Medulla oblongata (tissue), 1 donor: ENCODE results near the gene NRM.
"Not testable (repeated sequence)": the region's sequence is repeated elsewhere in the genome, so short reads cannot be mapped to it uniquely, and the experiment has no call there.

Experiments
- DNase-seq: peaks from one replicate; pipeline ENCODE4 v3.0.0-alpha.2; 2015; ENCODE audit errors: extremely low spot score

NRM gene

GRCh38 chr6:30720738-30721197 lies 30.0 kb upstream of the NRM start:
- DNase-seq, result peak; percentile 66

GRCh38 chr6:30719791-30720737 lies 29.3 kb upstream of the NRM start, which contains the start of gene TUBB:
Gene TUBB (plus strand): TSS chr6:30720352. CDS start chr6:30720507, 155 bp downstream.
- peak; percentile 99 for DNase-seq

GRCh38 chr6:30719356-30719755 lies 28.6 kb upstream of the NRM start:
- no peak for DNase-seq

DNA sequence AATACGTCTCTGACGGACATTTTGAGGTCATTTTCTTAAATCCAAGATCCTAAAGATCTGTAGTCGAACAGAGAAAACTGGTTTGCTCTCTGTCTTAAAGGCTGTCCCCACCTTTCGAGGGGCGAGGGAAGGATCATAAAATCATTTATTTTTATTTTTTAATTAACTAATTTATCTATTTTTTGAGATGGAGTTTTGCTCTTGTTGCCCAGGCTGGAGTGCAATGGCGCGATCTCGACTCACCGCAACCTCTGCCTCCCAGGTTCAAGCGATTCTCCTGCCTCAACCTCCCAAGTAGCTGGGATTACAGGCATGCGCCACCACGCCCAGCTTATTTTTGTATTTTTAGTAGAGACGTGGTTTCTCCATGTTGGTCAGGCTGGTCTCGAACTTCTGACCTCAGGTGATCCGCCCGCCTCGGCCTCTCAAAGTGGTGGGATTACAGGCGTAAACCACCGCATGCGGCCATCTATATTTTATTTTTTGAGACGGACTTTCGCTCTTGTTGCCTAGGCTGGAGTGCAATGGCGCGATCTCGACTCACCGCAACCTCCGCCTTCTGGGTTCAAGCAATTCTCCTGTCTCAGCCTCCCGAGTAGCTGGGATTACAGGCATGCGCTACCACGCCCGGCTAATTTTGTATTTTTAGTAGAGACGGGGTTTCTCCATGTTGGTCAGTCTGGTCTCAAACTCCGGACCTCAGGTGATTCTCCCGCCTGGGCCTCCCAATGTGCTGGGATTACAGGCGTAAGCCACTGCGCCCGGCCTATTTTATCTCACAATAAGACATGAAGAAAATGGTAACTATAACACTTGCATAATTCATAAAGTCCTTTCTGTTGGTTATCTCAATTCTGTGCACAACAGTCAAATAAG lies 27.3 kb upstream of the NRM start:
- not testable (repeated sequence) for DNase-seq

DNA sequence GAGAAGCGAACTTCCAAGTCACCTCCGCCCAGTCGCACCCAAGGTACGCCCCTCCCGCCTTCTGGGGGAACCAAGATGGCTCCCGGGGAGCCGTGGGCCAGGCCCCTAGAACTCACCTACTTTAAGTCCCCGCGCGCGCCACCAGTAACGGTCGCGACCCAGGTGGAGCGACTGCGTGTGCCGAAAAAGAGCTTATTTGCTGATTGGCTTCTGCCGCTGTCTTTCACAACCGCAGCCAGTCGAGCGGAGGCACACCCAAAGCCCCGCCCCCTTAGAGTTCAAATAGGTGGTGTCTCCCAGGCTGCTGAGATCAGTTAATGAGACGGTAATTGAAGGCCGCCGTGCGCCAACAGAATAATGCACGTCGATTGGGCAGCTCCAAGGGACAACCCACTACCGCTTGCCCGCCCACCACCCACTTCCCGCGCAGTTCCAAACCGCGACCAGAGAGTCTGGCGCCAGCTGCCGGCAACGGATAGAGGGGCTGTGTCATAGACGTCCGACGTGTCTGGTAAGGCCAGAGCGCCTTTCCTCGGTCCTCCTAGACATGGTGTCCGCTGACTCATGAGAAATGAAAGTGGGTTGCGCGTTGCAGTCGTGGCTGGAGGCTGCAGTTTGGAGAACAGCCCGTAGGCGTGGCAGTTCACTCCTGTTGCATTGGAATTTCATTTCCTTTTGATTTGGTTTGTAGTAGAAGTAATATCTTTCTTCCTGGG lies 26.5 kb upstream of the NRM start, which contains the start of gene MDC1:
Gene MDC1 (minus strand): TSS at position 153 of the 716 bp plus-strand sequence. CDS start 2,106 bp downstream, outside the sequence.
- peak; percentile 100 for DNase-seq

DNA sequence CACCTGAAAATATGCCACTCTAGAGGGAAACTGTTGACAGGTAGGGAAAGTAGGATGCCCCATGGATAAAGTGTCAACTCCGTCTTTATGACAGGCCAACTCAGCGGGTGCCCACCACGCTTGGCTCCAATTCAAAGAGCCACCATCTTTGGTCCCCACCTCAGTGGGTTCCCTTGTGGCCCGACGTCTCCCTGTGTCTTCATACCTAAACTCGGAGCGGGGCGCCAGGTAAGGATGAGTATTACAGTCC lies 26.0 kb upstream of the NRM start:
- no peak for DNase-seq

DNA sequence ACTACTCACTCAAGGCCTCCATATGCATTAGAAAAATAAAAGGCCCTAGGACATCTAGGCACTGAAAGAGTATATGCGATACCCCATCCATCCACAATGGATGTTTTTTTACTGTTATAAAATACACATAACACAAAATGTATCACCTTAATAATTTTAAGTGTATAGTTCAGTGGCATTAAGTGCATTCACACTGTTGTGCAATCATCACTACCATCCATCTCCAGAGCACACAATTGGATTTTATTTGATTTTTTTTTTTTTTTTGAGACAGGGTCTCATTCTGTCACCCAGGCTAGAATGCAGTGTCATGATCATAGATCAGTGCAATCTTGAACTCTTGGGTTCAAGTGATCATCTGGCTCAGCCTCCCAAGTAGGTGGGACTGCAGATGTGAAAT lies 23.5 kb upstream of the NRM start:
- DNase-seq, result no peak

GRCh38 chr6:30712441-30712945 lies 21.7 kb upstream of the NRM start:
- no peak for DNase-seq

DNA sequence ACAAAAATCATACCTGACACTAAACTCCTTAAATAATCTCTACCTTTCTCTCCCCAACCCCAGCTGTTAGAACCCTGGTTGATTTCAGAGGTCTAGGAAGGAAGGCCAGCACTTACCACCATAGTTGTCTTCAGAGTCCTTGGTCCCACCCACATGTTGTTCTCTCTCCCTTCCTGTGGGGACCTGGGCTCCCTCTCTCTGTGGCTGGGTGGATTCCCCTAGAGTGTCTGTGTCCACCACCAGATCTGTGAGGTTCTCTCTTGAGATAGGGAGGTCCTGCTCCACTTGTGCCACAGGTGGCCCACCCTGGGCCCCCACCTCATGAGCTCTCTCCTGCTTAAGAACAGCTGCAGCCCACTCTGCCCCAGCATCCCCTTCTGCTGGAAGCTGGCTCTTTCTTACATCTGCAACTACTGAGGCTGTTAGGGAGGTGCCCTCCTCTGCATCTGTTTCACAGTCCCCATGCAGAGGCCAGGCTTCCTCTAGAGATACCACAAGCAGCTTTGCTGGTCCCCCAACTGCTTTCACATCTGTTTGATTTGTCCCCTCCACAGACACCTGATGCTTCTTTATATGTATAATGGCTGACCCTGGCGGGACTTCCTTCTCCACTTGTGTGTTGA lies 21.1 kb upstream of the NRM start:
- DNase-seq, result no peak

DNA sequence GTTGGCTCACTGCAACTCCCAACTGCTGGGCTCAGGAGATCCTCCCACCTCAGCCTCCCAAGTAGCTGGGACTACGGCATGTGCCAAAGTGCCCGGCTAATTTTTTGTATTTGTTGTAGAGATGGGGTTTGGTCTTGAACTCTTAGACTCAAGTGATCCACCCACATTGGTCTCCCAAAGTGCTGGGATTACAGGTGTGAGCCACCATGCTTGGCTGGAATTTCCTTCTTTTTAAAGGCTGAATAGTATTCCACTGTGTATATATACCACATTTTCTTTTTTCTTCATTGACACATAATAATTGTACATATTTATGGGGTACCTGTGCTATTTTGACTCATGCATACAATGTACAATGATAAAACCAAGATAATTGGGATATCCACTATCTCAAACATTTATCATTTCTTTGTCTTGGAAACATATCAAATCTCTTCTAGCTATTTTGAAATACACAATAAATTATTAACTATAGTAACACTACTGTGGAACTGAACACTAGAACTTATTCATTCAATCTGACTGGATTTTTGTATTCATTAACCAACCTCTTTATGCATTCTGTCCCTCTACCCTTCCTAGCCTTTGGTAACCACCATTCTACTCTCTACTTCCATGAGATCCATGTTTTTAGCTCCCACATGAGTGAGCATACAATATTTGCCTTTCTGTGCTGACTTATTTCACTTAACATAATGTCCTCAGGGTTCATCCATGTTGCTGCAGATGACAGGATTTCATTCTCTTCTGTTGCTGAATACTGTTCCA lies 18.5 kb upstream of the NRM start:
- DNase-seq, result no peak

- DNase-seq, result no peak
Measured at GRCh38 chr6:30707281-30707850, 16.6 kb upstream of the NRM start.

DNA sequence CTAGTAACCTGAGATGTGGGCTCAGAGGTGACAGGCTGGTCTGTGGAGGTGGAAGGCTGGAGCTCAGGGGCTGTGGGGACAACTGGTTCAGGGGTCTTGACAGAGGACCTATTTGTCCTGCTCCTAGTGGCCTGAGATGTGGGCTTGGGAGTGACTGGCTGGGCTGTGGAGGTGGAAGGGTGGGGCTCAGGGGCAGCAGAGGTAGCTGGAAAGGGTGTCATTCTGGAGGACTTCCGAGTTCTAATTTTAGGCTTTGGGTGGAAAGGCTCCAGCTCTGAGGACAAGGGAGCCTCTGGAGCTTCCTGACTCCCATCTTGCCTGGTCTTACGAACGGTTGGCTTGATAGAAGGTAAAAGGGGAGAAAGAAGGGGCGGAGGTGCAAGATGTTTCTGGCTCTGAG lies 14.8 kb upstream of the NRM start:
- no peak for DNase-seq

DNA sequence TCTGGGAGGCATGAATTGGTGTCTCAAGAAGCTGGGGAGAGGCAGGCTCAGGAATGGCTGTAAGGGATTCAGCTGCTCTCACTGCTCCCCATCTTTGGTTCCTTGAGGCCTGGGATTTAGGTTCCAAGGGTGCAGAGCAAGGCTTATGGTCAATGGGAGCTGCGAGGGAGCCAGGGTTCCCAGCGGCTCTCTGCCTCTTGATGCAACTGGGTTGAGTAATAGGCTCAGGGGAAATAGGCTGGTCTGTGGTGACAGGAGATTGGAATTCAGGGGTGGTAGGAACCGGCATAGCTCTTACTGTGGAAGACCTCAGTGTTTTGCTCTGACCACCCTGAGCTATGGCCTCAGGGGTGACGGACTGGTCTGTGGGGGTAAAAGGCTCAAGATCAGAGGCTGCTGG lies 13.0 kb upstream of the NRM start:
- no peak for DNase-seq

- no peak for DNase-seq
Measured at GRCh38 chr6:30703011-30703410, 12.2 kb upstream of the NRM start.

- no peak for DNase-seq
Measured at GRCh38 chr6:30700340-30700739, 9.6 kb upstream of the NRM start.

GRCh38 chr6:30696432-30696831 lies 5.6 kb upstream of the NRM start:
- no peak for DNase-seq

DNA sequence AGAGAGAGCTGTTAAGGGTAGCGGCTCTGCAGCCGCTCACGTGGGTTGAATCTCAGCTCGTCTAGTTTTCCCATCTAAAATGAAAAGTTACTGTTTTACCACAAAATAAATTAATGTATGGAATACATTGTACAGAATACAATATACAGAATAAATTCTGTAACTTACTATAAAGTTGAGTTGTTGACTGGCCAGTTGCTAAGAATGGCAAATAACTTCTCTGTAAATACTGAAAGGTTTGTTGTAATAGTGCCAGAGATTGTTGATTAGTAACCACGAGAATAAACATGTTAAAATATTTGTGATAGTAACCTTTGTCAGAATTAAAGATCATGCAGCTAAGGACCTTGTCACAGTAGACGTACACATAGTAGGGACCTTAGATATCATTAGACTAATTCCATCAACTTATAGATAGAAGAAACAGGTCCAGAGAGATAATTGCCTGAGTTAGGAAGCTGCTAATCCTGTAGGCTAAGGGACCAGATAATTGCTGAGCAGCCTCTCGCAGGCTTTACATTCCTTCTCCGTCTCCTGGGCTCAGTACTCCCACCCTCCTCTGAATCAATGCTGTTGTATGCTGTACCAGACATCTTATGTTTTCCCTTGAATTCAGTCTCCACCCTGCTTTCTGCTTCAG lies 544 bp upstream of the NRM start:
- DNase-seq, result no peak

DNA sequence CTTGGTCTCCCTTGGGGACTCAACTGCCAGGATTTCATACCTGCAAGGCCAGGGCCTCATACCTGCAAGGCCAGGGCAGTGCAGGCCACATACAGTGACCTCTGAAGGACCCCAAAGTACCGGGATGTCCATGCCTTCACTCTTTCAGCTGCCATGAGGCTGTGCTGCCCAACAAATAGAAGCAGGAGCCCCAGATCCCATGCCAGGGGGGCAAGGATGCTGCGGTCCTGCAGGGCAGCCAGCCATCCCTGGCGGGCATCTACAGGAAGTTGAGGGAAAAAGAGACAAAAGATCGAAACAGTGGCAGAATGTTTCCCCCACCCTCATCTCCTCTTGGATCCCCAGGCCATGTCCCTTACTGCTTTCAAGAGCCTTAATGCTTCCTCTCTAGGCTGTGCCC lies 799 bp downstream of the NRM start:
- DNase-seq, result no peak

DNA sequence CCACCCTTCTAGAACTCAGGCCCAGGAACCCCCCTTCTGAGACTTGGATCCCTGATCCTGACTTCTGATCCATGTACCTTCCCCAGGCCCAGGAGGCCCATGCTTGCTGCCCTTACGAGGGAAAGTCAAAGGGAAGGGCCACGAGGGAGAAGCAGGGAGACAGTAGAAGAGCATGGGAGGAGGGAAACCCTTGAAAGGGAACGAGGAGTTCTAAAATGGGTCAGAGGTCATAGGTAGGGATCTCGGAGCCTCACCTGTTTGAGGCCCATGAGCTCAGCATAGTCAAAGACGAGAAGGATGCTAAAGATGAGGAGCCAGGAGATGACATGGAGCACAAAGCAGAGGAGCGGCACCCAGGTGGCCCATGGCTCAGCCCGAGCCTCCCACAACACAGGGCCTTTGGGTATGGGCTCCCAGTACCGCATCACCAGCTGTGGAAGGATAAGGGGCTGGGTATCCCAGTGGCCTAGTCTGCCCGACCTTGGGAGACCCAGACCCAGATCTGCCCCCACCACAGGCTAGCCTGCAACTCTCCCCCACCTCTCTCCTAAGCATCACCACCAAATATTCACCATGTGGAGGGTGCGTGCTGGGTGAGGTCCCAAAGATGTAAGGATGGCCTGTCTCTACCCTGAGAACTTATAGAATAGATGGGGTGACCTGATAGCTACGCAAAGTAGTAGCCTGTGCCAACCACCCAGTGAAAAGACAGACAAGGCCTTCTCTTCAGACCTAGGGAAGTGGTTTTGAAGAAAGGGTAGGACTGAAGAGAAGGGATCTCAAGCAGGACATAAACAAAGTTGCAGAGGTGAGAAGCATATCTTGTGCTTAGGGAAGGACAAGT lies 1.5 kb downstream of the NRM start:
- DNase-seq, result no peak
